Measurements from ENCODE around the gene POU5F1. TPM values are rescaled to one million over a fixed set of nuclear protein-coding genes. Genes with fewer than 3 reads are reported as not detected.
"Not testable (repeated sequence)": the region's sequence is repeated elsewhere in the genome, so short reads cannot be mapped to it uniquely, and the experiment has no call there.

POU5F1 gene
- total RNA-seq, 4 donors from 2014 or later: 0.58 to 3.4 (median 1.1) TPM; not detected in 1

GRCh38 chr6:31187780-31188194 lies 17.3 kb upstream of the POU5F1 start:
- TF ChIP-seq POLR2A (IDR thresholded peaks at IDR 0.05) (no peak), CTCF (IDR thresholded peaks at IDR 0.05) (no peak), EP300 (IDR thresholded peaks at IDR 0.05) (no peak)
- WGBS, 2 donors (ENCODE audit: low coverage in 1 of 2): 76 to 94% methylated on average over 2 to 5 of the region's 5 CpGs
- no peak for ATAC-seq

DNA sequence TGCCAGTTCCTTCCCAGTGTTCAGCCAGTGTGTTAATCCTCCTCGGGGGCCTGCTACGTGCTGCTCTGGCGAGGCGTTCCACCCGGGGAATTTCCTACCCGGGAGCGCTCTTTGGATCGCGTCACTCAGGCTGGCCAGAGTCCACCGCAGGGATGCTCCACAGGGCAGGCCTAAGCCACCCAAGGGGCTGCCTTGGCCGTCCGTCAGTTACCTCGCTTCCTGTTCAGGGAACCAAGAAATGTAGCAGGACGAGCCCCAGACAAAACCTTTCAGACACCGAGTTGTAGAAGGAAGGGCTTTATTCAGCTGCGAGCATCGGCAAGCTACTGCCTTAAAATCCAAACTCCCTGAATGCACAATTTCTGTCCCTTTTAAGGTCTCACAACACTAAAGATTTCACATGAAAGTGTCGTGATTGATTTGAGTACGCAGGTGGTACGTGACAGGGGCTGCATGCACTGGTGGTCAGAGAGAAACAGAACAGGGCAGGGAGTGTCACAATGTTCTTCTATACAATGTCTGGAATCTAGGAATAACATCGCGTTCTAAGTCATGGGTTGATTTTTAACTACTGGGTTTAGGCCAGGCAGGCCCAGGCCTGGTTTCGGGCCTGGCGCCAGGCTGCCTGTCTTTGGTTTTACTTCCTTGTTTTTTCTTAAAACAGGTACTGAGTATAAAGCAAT lies 15.7 kb upstream of the POU5F1 start:
- Histone ChIP-seq H3K36me3 (no peaks in the 10 kb centered on the region), H3K27ac (peak overlapping the region in 3 of 4 donors; percentile 51 to 69 (median 61)), H3K27me3 (no peaks in the 10 kb centered on the region), H3K4me3 (peak overlapping the region in 1 of 2 donors; percentile 23), H3K9me3 (no peaks in the 10 kb centered on the region), H3K4me1 (no peaks in the 10 kb centered on the region)
- no peak for ATAC-seq
- no peak for TF ChIP-seq EP300 (IDR thresholded peaks at IDR 0.05)
- no peak for TF ChIP-seq POLR2AphosphoS5 (IDR thresholded peaks at IDR 0.05)
- TF ChIP-seq POLR2A (IDR thresholded peaks at IDR 0.05): no peak
- 67 to 75% methylated on average over 10 to 12 of the region's 24 CpGs for WGBS, 2 donors (ENCODE audit: low coverage in 1 of 2)

More at GRCh38 chr6:31187780-31188194, 17.3 kb upstream of the POU5F1 start:
- H3K4me1 ChIP-seq: no peaks in the 10 kb centered on the region
- no peak overlapping the region for H3K4me3 ChIP-seq
- no peak overlapping the region for H3K27ac ChIP-seq
- no peaks in the 10 kb centered on the region for H3K36me3 ChIP-seq
- no peaks in the 10 kb centered on the region for H3K27me3 ChIP-seq
- no peaks in the 10 kb centered on the region for H3K9me3 ChIP-seq

DNA sequence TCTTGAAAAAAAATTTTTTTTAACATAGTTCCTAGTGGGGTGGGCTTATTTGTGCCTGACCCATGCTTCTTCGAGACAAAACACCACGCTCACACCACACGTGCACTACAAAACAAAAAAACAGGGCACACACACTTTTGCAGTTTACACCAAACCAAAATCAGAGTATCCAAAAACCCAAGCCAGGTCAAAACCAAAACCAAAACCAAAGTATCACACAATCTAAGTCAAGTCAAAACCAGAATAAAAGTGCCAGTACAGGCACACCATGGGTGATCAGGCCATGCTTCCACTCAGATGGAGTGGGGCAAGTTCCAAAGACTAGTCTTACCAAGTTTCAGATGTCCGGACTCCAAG lies 15.2 kb upstream of the POU5F1 start:
- not testable (repeated sequence) for H3K27me3 ChIP-seq, ATAC-seq, H3K4me1 ChIP-seq, H3K9me3 ChIP-seq, H3K36me3 ChIP-seq
- H3K4me3 ChIP-seq: peak overlapping the region in 1 of 2 donors; percentile 23
- 75 to 84% methylated on average over 3 to 4 of the region's 4 CpGs for WGBS, 2 donors (ENCODE audit: low coverage in 1 of 2)
- peak overlapping the region in 3 of 4 donors; percentile 51 to 69 (median 61) for H3K27ac ChIP-seq

DNA sequence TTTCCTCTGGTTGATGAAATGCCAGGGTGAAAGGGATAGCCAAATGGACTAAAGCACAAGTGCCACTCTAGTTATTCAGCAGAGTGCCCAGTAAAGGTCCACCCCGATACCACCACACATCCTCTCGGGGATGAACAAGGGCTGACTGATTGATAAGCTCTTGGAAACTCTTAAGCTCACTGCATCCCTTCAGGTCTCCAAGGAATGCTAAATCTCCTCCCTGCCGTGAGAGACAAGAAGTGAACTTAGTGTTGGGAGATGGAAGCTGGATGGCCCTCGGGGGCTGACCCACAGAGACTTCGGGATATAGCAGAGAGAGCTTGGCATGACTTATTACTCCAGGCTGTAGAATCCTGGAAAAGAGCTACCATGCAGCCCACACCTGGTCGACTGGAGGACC lies 13.4 kb upstream of the POU5F1 start:
- whole genome bisulfite sequencing, 2 donors (ENCODE audit: low coverage in 1 of 2): 38 to 61% methylated on average over 1 to 6 of the region's 6 CpGs
- H3K27ac ChIP-seq, H3K36me3 ChIP-seq: not testable (repeated sequence)

DNA sequence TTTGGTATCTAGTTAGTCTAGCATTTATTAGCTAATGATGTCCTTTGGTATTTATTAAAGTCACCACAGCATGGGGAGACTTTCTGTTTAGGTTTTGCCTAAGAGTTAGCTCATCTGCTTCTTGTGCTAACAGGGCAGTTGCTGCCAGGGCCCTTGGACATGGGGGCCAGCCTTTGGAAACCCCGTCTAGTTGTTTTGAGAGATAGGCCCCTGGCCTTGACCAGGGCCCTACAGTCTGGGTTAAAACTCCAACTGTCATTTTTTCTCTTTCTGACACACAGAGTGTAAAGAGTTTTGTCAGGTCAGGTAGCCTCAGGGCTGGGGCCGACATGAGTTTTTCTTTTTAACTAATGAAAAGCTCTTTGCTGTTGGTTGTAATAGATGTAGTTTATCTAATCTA lies 12.8 kb upstream of the POU5F1 start:
- H3K27me3 ChIP-seq, H3K4me1 ChIP-seq, H3K27ac ChIP-seq, H3K9me3 ChIP-seq, ATAC-seq, H3K36me3 ChIP-seq, H3K4me3 ChIP-seq: not testable (repeated sequence)
- WGBS, 2 donors (ENCODE audit: low coverage in 1 of 2): 70% methylated on average over 2 of the region's 2 CpGs; no CpG with 5 or more reads in 1 of the 2 donors

More for the DNA sequence above, 13.4 kb upstream of the POU5F1 start:
- not testable (repeated sequence) for H3K9me3 ChIP-seq, H3K4me1 ChIP-seq, H3K4me3 ChIP-seq, ATAC-seq, H3K27me3 ChIP-seq

DNA sequence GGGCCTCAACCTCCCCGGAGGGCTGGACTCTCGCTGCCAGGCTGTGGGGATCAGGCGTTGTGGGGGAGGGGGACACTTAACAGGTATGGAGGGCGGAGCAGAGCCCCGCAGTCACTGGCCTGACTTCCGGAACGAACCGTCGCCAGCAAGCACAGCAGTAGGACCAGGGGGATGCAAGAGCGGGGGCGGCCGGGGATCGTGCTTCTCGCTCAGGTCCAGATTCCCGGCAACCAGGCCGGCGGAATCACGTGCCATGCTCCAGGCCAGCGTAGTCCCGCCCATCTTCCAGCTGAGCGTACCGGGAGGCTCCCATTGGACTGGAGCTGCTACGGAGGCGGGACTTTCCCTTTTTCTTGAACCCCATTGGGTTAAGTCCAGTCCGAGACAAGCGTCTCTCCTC lies 10.0 kb upstream of the POU5F1 start:
- Histone ChIP-seq H3K9me3 (no peaks in the 10 kb centered on the region), H3K27me3 (no peaks in the 10 kb centered on the region), H3K27ac (peak overlapping the region in 1 of 4 donors; percentile 59), H3K4me1 (no peaks in the 10 kb centered on the region), H3K36me3 (no peaks in the 10 kb centered on the region), H3K4me3 (peak overlapping the region; percentile 33 to 37)
- WGBS, 2 donors (ENCODE audit: low coverage in 1 of 2): 24% methylated on average over 11 of the region's 26 CpGs; no CpG with 5 or more reads in 1 of the 2 donors
- TF ChIP-seq POLR2AphosphoS5 (IDR thresholded peaks at IDR 0.05) (no peak), EP300 (IDR thresholded peaks at IDR 0.05) (no peak), CTCF (IDR thresholded peaks at IDR 0.05) (no peak), POLR2A (IDR thresholded peaks at IDR 0.05) (no peak)
- peak; percentile 67 for ATAC-seq

DNA sequence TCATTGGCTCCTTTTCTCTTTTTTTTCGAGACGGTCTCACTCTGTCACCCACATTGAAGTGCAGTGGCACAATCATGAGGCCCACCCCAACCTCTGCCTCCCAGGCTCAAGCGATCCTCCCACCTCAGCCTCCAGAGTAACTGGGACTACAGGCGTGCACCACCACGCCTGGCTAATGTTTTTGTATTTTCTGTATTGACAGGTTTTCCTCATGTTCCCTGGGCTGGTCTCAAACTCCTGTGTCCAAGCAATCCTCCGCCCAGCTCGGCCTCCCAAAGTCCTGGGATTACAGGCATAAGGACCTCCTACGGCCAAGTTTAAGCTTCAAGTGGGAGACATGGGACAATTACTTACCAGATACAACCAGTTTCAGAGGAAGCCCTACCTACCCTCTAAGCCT lies 9.4 kb upstream of the POU5F1 start:
- ATAC-seq: no peak
- Histone ChIP-seq H3K27me3 (no peaks in the 10 kb centered on the region), H3K27ac (peak overlapping the region in 1 of 4 donors; percentile 59), H3K4me3 (peak overlapping the region; percentile 33 to 37), H3K9me3 (no peaks in the 10 kb centered on the region), H3K4me1 (no peaks in the 10 kb centered on the region), H3K36me3 (no peaks in the 10 kb centered on the region)
- TF ChIP-seq POLR2AphosphoS5 (IDR thresholded peaks at IDR 0.05): no peak
- TF ChIP-seq POLR2A (IDR thresholded peaks at IDR 0.05): no peak
- no peak for TF ChIP-seq CTCF (IDR thresholded peaks at IDR 0.05)
- no peak for TF ChIP-seq EP300 (IDR thresholded peaks at IDR 0.05)
- WGBS, 2 donors (ENCODE audit: low coverage in 1 of 2): 92 to 93% methylated on average over 5 to 8 of the region's 8 CpGs

All from gastroesophageal sphincter (tissue), 4 donors.